ENCODE results near the gene ERN1. TPM values are rescaled to one million over a fixed set of nuclear protein-coding genes. Genes with fewer than 3 reads are reported as not detected.
A peak's percentile ranks its signal among the peaks of the same experiment; 100 is the strongest.

Gene ERN1
- total RNA-seq, 1 donor from 2014 or later = 20.6 TPM

GRCh38 chr17:63999680-64000531 lies 130.0 kb downstream of the ERN1 start:
- no peak for DNase-seq (ENCODE audit: low spot score in 2 of 2, unreplicated experiment in 2 of 2)
- Mint-ChIP-seq H3K9me3 (no peaks in the 10 kb centered on the region), H3K27me3 (ENCODE audit: low read depth) (peaks cover 34% of the 10 kb centered on the region), H3K4me3 (peak overlapping the region; percentile 68), H3K4me1 (peaks cover 9% of the 10 kb centered on the region), H3K27ac (no peak overlapping the region), H3K36me3 (no peaks in the 10 kb centered on the region)
- no peak for TF ChIP-seq CTCF (IDR thresholded peaks at IDR 0.05; ENCODE audit: unreplicated experiment)

- Mint-ChIP-seq H3K9me3 (no peaks in the 10 kb centered on the region), H3K27ac (no peak overlapping the region), H3K4me3 (peak overlapping the region; percentile 68), H3K36me3 (no peaks in the 10 kb centered on the region), H3K27me3 (ENCODE audit: low read depth) (peaks cover 43% of the 10 kb centered on the region), H3K4me1 (peaks cover 9% of the 10 kb centered on the region)
- DNase-seq (ENCODE audit: low spot score in 2 of 2, unreplicated experiment in 2 of 2) = no peak
- no peak for TF ChIP-seq CTCF (IDR thresholded peaks at IDR 0.05; ENCODE audit: unreplicated experiment)
Observed at GRCh38 chr17:63998721-63999679, 130.9 kb downstream of the ERN1 start.

GRCh38 chr17:63998050-63998720 lies 131.8 kb downstream of the ERN1 start, which contains the start of gene PRR29:
PRR29 (plus strand) TSS chr17:63998351; CDS start chr17:63998365, 14 bp downstream.
- peaks cover 50% of the 10 kb centered on the region for H3K27me3 Mint-ChIP-seq (ENCODE audit: low read depth)
- no peak within 1 kb of the TSS for H3K27ac Mint-ChIP-seq
- DNase-seq (ENCODE audit: low spot score in 2 of 2, unreplicated experiment in 2 of 2) = peak; percentile 78 to 87
- H3K4me3 Mint-ChIP-seq = peak within 1 kb of the TSS; percentile 87
- H3K36me3 Mint-ChIP-seq = no peaks in the 10 kb centered on the region
- H3K9me3 Mint-ChIP-seq = no peaks in the 10 kb centered on the region
- peaks cover 9% of the 10 kb centered on the region for H3K4me1 Mint-ChIP-seq
- TF ChIP-seq CTCF (IDR thresholded peaks at IDR 0.05; ENCODE audit: unreplicated experiment) = no peak

- no peaks in the 10 kb centered on the region for H3K9me3 Mint-ChIP-seq
- no peaks in the 10 kb centered on the region for H3K36me3 Mint-ChIP-seq
- no peak for DNase-seq (ENCODE audit: low spot score in 2 of 2, unreplicated experiment in 2 of 2)
- TF ChIP-seq CTCF (IDR thresholded peaks at IDR 0.05; ENCODE audit: unreplicated experiment) = no peak
- H3K27ac Mint-ChIP-seq = no peak overlapping the region
- peak overlapping the region; percentile 87 for H3K4me3 Mint-ChIP-seq
- peaks cover 9% of the 10 kb centered on the region for H3K4me1 Mint-ChIP-seq
- H3K27me3 Mint-ChIP-seq (ENCODE audit: low read depth) = peaks cover 54% of the 10 kb centered on the region
Observed at GRCh38 chr17:63997341-63998048, 132.4 kb downstream of the ERN1 start.
